HG03432 (cell line): ENCODE results near the gene GAS2L1.

Source experiments
- ATAC-seq: cut with Tn5 transposase; IDR thresholded peaks from one replicate; pipeline ENCODE4 v1.9.1; 2021; ENCODE audit warnings: mild to moderate bottlenecking, moderate library complexity; ENCODE audit not compliant: unreplicated experiment

Gene GAS2L1

GRCh38 chr22:29325785-29326315 lies 19.4 kb downstream of the GAS2L1 start:
- ATAC-seq, result no peak

- no peak for ATAC-seq
These were observed 20.0 kb downstream of the GAS2L1 start for GRCh38 chr22:29326481-29326880.

GRCh38 chr22:29327089-29327764 lies 20.8 kb downstream of the GAS2L1 start:
- no peak for ATAC-seq

- no peak for ATAC-seq
These were observed 21.6 kb downstream of the GAS2L1 start for GRCh38 chr22:29328055-29328454.

- ATAC-seq, result no peak
These were observed 22.4 kb downstream of the GAS2L1 start for GRCh38 chr22:29328566-29329500.

GRCh38 chr22:29329581-29329980 lies 23.1 kb downstream of the GAS2L1 start:
- no peak for ATAC-seq

- no peak for ATAC-seq
These were observed 23.8 kb downstream of the GAS2L1 start for GRCh38 chr22:29330291-29330690.

GRCh38 chr22:29330753-29331152 lies 24.3 kb downstream of the GAS2L1 start:
- ATAC-seq, result no peak

- ATAC-seq, result no peak
These were observed 24.8 kb downstream of the GAS2L1 start for GRCh38 chr22:29331213-29331612.

GRCh38 chr22:29331658-29332300 lies 25.3 kb downstream of the GAS2L1 start:
- ATAC-seq, result no peak

- ATAC-seq, result no peak
These were observed 26.5 kb downstream of the GAS2L1 start for GRCh38 chr22:29332886-29333496.

GRCh38 chr22:29334148-29334547 lies 27.7 kb downstream of the GAS2L1 start:
- ATAC-seq, result no peak

GRCh38 chr22:29334696-29335344 lies 28.4 kb downstream of the GAS2L1 start:
- no peak for ATAC-seq

GRCh38 chr22:29335656-29336055 lies 29.2 kb downstream of the GAS2L1 start:
- no peak for ATAC-seq

- ATAC-seq, result no peak
These were observed 30.5 kb downstream of the GAS2L1 start for GRCh38 chr22:29336751-29337490.

GRCh38 chr22:29337631-29338284 lies 31.3 kb downstream of the GAS2L1 start:
- no peak for ATAC-seq

- no peak for ATAC-seq
These were observed 31.9 kb downstream of the GAS2L1 start for GRCh38 chr22:29338398-29338797.

GRCh38 chr22:29339381-29340235 lies 33.2 kb downstream of the GAS2L1 start:
- no peak for ATAC-seq
